Stimulated activated CD4-positive, alpha-beta T cell treated with anti-CD3 and anti-CD28 coated beads, Interleukin-15, amount 100 ng/mL, for 1 hour (primary cell): ENCODE results near the gene CIC.
"Not testable (repeated sequence)": the region's sequence is repeated elsewhere in the genome, so short reads cannot be mapped to it uniquely, and the experiment has no call there.

Experiments used
- DNase-seq, 2 donors: peaks; one replicate each; pipeline ENCODE4 v3.0.0-alpha.2; 2020; ENCODE audit warnings: low read depth in 1 of 2, low spot score in 1 of 2

Gene CIC

GRCh38 chr19:42328854-42329253 is 59.8 kb downstream of the CIC start:
- DNase-seq = no peak

- DNase-seq = no peak
These were observed 61.2 kb downstream of the CIC start for GRCh38 chr19:42330241-42330711.

- not testable (repeated sequence) for DNase-seq
These were observed 62.3 kb downstream of the CIC start for GRCh38 chr19:42331333-42331732.

GRCh38 chr19:42332059-42332458 is 63.0 kb downstream of the CIC start:
- DNase-seq = no peak

- no peak for DNase-seq
These were observed 64.0 kb downstream of the CIC start for GRCh38 chr19:42333018-42333417.

- DNase-seq = no peak
These were observed 65.1 kb downstream of the CIC start for GRCh38 chr19:42333975-42334696.

GRCh38 chr19:42334697-42335373 is 65.8 kb downstream of the CIC start:
- no peak for DNase-seq

GRCh38 chr19:42335374-42335936 is 66.4 kb downstream of the CIC start:
- DNase-seq = no peak

GRCh38 chr19:42335971-42336370 is 66.9 kb downstream of the CIC start:
- DNase-seq = no peak

- DNase-seq = not testable (repeated sequence)
These were observed 70.2 kb downstream of the CIC start for GRCh38 chr19:42339126-42339860.

- DNase-seq = not testable (repeated sequence)
These were observed 70.9 kb downstream of the CIC start for GRCh38 chr19:42339922-42340321.

- no peak for DNase-seq
These were observed 74.5 kb downstream of the CIC start for GRCh38 chr19:42343344-42344110.

- no peak for DNase-seq
These were observed 75.4 kb downstream of the CIC start for GRCh38 chr19:42344336-42344893.
